NCI-H187 treated with DMSO at 0.1 percent for 48 hours (cell line): ENCODE measurements around the gene TMEM250.

Experiments used
- DNase-seq: peaks from one replicate; lab custom pipeline; 2025; lab: John Stamatoyannopoulos, UW

TMEM250 gene

GRCh38 chr9:136093995-136094881 lies 24.4 kb downstream of the TMEM250 start:
- DNase-seq = no peak

- no peak for DNase-seq
Observed at GRCh38 chr9:136093346-136093986, 25.2 kb downstream of the TMEM250 start.

GRCh38 chr9:136092741-136093140 lies 25.9 kb downstream of the TMEM250 start:
- no peak for DNase-seq

- no peak for DNase-seq
Observed at GRCh38 chr9:136092353-136092650, 26.4 kb downstream of the TMEM250 start.

- DNase-seq = no peak
Observed at GRCh38 chr9:136091582-136092352, 26.9 kb downstream of the TMEM250 start.

- DNase-seq = no peak
Observed at GRCh38 chr9:136090768-136091581, 27.7 kb downstream of the TMEM250 start.

GRCh38 chr9:136090056-136090735 lies 28.5 kb downstream of the TMEM250 start:
- no peak for DNase-seq

- DNase-seq = no peak
Observed at GRCh38 chr9:136089697-136090045, 29.0 kb downstream of the TMEM250 start.

GRCh38 chr9:136088939-136089696 lies 29.6 kb downstream of the TMEM250 start:
- DNase-seq = no peak

GRCh38 chr9:136088481-136088938 lies 30.2 kb downstream of the TMEM250 start:
- DNase-seq = no peak

GRCh38 chr9:136087741-136088480 lies 30.8 kb downstream of the TMEM250 start:
- DNase-seq = no peak

- DNase-seq = no peak
Observed at GRCh38 chr9:136086951-136087740, 31.5 kb downstream of the TMEM250 start.

GRCh38 chr9:136086213-136086881 lies 32.3 kb downstream of the TMEM250 start:
- no peak for DNase-seq

- DNase-seq = no peak
Observed at GRCh38 chr9:136085815-136086212, 32.9 kb downstream of the TMEM250 start.

- no peak for DNase-seq
Observed at GRCh38 chr9:136084063-136084944, 34.4 kb downstream of the TMEM250 start.

- DNase-seq = no peak
Observed at GRCh38 chr9:136083558-136084062, 35.1 kb downstream of the TMEM250 start.
